ENCODE results near the gene ADCY3.

ADCY3 gene

DNA sequence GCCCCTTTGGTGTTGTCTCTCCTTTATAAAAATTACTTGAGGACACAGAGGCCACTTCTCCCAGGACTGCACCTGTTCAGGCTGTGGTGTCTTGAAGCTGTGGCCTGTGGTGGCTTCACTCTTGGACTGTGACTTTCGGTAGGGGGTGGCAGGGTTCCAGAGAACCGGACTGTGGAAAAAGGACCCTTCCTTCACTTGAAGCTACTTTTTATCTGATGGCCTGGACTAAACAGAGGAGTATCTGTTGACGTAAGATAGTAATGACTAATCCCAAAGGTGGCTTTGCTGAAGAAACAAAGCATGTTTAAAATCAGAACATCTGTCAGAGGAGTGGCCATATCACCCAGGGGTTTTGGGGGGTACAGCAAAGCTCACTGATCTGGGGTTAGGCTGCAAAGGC lies 66.0 kb downstream of the ADCY3 start:
- peaks cover 2% of the 10 kb centered on the region for H3K36me3 ChIP-seq (ENCODE audit: control insufficient read depth, insufficient read depth, low read length)
- H3K9me3 ChIP-seq (ENCODE audit: control insufficient read depth, insufficient read depth, low read length) = no peaks in the 10 kb centered on the region
- no peak overlapping the region for H3K9ac ChIP-seq (ENCODE audit: low read depth, low read length)
- no peak overlapping the region for H3K4me3 ChIP-seq (ENCODE audit: low read depth, low read length)
- no peaks in the 10 kb centered on the region for H3K27me3 ChIP-seq (ENCODE audit: control insufficient read depth, insufficient read depth, low read length)
- H3K4me1 ChIP-seq (ENCODE audit: control insufficient read depth, insufficient read depth, low read length) = no peaks in the 10 kb centered on the region

DNA sequence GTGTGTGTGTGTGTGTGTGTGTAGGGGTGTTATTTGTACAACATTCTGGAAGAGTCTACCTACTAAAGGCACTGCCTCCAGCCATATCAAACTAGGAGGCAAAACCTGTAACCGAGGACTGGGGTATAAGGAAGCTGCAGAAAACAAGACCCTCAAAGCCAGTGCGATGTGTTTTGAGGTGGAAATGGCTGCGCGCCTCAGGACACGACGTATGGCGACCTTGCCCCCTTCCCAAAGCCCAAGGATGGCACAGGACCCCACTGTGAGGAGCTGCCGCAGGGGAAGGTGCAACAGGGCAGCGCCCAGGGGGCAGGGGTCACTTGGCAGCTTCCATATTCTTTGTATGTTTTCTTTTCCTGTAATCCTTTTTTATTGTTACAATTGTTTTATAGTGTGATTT lies 67.0 kb downstream of the ADCY3 start:
- no peaks in the 10 kb centered on the region for H3K4me1 ChIP-seq (ENCODE audit: control insufficient read depth, insufficient read depth, low read length)
- H3K36me3 ChIP-seq (ENCODE audit: control insufficient read depth, insufficient read depth, low read length) = peaks cover 6% of the 10 kb centered on the region
- H3K27me3 ChIP-seq (ENCODE audit: control insufficient read depth, insufficient read depth, low read length) = no peaks in the 10 kb centered on the region

GRCh38 chr2:24852431-24853020 lies 67.5 kb downstream of the ADCY3 start:
- Histone ChIP-seq H3K27me3 (ENCODE audit: control insufficient read depth, insufficient read depth, low read length) (no peaks in the 10 kb centered on the region), H3K9me3 (ENCODE audit: control insufficient read depth, insufficient read depth, low read length) (no peaks in the 10 kb centered on the region), H3K9ac (ENCODE audit: low read depth, low read length) (no peak overlapping the region), H3K36me3 (ENCODE audit: control insufficient read depth, insufficient read depth, low read length) (peaks cover 6% of the 10 kb centered on the region), H3K4me3 (ENCODE audit: low read depth, low read length) (no peak overlapping the region), H3K4me1 (ENCODE audit: control insufficient read depth, insufficient read depth, low read length) (no peaks in the 10 kb centered on the region)

More for the DNA sequence above, 67.0 kb downstream of the ADCY3 start:
- no peak overlapping the region for H3K4me3 ChIP-seq (ENCODE audit: low read depth, low read length)
- no peaks in the 10 kb centered on the region for H3K9me3 ChIP-seq (ENCODE audit: control insufficient read depth, insufficient read depth, low read length)
- no peak overlapping the region for H3K9ac ChIP-seq (ENCODE audit: low read depth, low read length)

DNA sequence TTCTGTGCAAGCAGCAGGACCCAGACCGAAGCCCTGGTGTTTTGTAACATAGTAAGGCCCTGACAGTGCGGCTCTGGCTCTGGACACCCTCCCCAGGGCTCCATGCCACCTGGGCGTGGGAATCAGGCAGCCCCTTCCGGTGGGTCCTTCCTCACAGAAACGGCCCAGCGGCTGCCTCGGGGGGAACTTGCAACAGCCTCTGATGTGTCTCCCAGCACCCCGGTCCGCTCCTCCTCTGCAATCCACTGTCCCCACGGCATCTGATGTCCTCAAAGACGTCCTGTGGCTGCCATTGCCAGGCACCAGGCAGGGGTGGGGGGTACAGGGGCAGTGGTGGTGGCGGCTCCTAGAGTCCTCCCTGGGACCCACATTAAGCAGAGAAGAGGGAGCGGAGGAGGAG lies 68.0 kb downstream of the ADCY3 start:
- no peaks in the 10 kb centered on the region for H3K4me1 ChIP-seq (ENCODE audit: control insufficient read depth, insufficient read depth, low read length)
- H3K36me3 ChIP-seq (ENCODE audit: control insufficient read depth, insufficient read depth, low read length) = peaks cover 6% of the 10 kb centered on the region

GRCh38 chr2:24850944-24851343 lies 69.1 kb downstream of the ADCY3 start:
- H3K9me3 ChIP-seq (ENCODE audit: control insufficient read depth, insufficient read depth, low read length) = no peaks in the 10 kb centered on the region
- peaks cover 6% of the 10 kb centered on the region for H3K36me3 ChIP-seq (ENCODE audit: control insufficient read depth, insufficient read depth, low read length)
- no peak overlapping the region for H3K9ac ChIP-seq (ENCODE audit: low read depth, low read length)
- H3K4me1 ChIP-seq (ENCODE audit: control insufficient read depth, insufficient read depth, low read length) = no peaks in the 10 kb centered on the region
- H3K27me3 ChIP-seq (ENCODE audit: control insufficient read depth, insufficient read depth, low read length) = no peaks in the 10 kb centered on the region
- H3K4me3 ChIP-seq (ENCODE audit: low read depth, low read length) = no peak overlapping the region

More for the DNA sequence above, 68.0 kb downstream of the ADCY3 start:
- Histone ChIP-seq H3K27me3 (ENCODE audit: control insufficient read depth, insufficient read depth, low read length) (no peaks in the 10 kb centered on the region), H3K9ac (ENCODE audit: low read depth, low read length) (no peak overlapping the region), H3K9me3 (ENCODE audit: control insufficient read depth, insufficient read depth, low read length) (no peaks in the 10 kb centered on the region), H3K4me3 (ENCODE audit: low read depth, low read length) (no peak overlapping the region)

- H3K27me3 ChIP-seq (ENCODE audit: control insufficient read depth, insufficient read depth, low read length) = no peaks in the 10 kb centered on the region
- no peaks in the 10 kb centered on the region for H3K4me1 ChIP-seq (ENCODE audit: control insufficient read depth, insufficient read depth, low read length)
- H3K4me3 ChIP-seq (ENCODE audit: low read depth, low read length) = no peak overlapping the region
- peaks cover 7% of the 10 kb centered on the region for H3K36me3 ChIP-seq (ENCODE audit: control insufficient read depth, insufficient read depth, low read length)
- no peaks in the 10 kb centered on the region for H3K9me3 ChIP-seq (ENCODE audit: control insufficient read depth, insufficient read depth, low read length)
- no peak overlapping the region for H3K9ac ChIP-seq (ENCODE audit: low read depth, low read length)
Measured at GRCh38 chr2:24845691-24846090, 74.3 kb downstream of the ADCY3 start.

- H3K9me3 ChIP-seq (ENCODE audit: control insufficient read depth, insufficient read depth, low read length) = no peaks in the 10 kb centered on the region
- peaks cover 11% of the 10 kb centered on the region for H3K36me3 ChIP-seq (ENCODE audit: control insufficient read depth, insufficient read depth, low read length)
- no peaks in the 10 kb centered on the region for H3K27me3 ChIP-seq (ENCODE audit: control insufficient read depth, insufficient read depth, low read length)
- no peak overlapping the region for H3K9ac ChIP-seq (ENCODE audit: low read depth, low read length)
- no peak overlapping the region for H3K4me3 ChIP-seq (ENCODE audit: low read depth, low read length)
- H3K4me1 ChIP-seq (ENCODE audit: control insufficient read depth, insufficient read depth, low read length) = no peaks in the 10 kb centered on the region
Measured at GRCh38 chr2:24844023-24844685, 75.9 kb downstream of the ADCY3 start.

DNA sequence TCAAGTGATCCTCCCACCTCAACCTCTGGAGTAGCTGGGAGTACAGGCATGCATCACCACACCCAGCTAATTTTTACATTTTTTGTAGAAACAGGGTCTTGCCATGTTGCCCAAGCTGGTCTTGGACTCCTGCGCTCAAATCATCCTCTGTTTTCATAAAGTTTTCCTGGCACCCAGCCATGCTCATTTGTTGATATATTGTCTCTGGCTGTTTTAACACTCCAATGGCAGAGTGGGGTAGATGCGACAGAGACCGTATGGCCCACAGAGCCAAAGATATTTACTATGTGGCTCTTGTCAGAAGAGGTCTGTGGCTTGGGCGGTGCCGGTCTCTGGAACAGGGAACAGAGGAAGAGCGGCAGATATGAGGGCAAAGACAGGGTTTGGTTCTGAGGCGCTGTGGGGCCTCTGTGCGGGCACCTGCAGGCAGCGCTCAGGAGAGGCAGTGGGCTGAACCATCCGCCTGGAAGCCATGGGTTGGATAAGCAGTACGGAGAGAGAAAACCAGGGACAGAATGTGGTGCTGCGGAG lies 76.6 kb downstream of the ADCY3 start:
- H3K9me3 ChIP-seq (ENCODE audit: control insufficient read depth, insufficient read depth, low read length) = no peaks in the 10 kb centered on the region
- H3K4me3 ChIP-seq (ENCODE audit: low read depth, low read length) = no peak overlapping the region
- no peaks in the 10 kb centered on the region for H3K4me1 ChIP-seq (ENCODE audit: control insufficient read depth, insufficient read depth, low read length)
- no peaks in the 10 kb centered on the region for H3K27me3 ChIP-seq (ENCODE audit: control insufficient read depth, insufficient read depth, low read length)
- no peak overlapping the region for H3K9ac ChIP-seq (ENCODE audit: low read depth, low read length)
- peaks cover 7% of the 10 kb centered on the region for H3K36me3 ChIP-seq (ENCODE audit: control insufficient read depth, insufficient read depth, low read length)

DNA sequence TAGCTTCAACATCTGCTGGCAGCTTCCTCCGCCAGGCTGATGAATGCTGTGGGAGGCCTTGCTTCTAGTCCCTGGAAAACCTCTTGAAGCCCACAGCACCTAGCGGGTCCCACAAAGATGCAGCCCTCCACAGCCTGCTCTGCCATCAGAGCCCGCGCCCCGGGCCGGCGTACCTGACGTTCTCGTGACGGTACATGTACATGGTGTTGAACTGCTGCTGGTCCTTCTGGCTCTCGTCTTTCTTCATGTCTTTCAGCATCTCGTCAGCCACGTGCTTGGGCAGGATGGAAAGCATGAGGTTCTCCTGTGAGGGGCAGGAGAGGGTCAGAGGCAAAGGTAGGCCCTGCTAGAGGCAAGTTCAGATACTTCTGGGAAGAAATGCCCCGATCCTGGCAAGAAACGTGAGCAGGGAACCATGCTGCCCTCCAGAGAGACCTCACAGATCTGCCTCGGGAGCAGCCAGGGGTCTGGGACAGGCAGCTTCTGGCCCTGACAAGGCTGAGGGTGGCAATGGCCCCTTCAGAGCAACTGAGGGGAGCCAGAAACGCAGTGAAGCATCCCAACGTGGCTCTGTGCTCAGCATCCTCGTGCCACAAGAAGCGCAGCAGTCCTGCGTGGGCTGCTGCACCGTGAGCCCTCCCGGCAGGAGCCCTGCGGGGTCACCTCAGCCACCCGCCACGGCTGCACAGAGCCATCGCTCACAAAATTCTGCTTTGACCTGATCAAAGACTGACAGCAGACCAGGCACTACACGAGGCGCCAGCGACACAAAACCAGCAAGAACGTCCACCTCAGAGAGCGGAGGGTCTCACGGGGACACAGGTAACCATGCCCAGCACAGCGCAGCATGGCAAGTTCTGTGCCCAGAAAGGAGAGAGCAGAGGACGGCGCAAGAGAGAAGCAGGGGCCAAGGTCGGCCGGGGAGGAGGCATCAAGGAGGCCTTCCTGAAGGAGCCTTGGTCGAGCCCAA lies 77.7 kb downstream of the ADCY3 start:
- peaks cover 7% of the 10 kb centered on the region for H3K36me3 ChIP-seq (ENCODE audit: control insufficient read depth, insufficient read depth, low read length)
- no peaks in the 10 kb centered on the region for H3K4me1 ChIP-seq (ENCODE audit: control insufficient read depth, insufficient read depth, low read length)
- H3K9ac ChIP-seq (ENCODE audit: low read depth, low read length) = no peak overlapping the region
- no peak overlapping the region for H3K4me3 ChIP-seq (ENCODE audit: low read depth, low read length)
- no peaks in the 10 kb centered on the region for H3K9me3 ChIP-seq (ENCODE audit: control insufficient read depth, insufficient read depth, low read length)
- no peaks in the 10 kb centered on the region for H3K27me3 ChIP-seq (ENCODE audit: control insufficient read depth, insufficient read depth, low read length)

- no peaks in the 10 kb centered on the region for H3K27me3 ChIP-seq (ENCODE audit: control insufficient read depth, insufficient read depth, low read length)
- H3K4me3 ChIP-seq (ENCODE audit: low read depth, low read length) = no peak overlapping the region
- H3K9ac ChIP-seq (ENCODE audit: low read depth, low read length) = no peak overlapping the region
- H3K36me3 ChIP-seq (ENCODE audit: control insufficient read depth, insufficient read depth, low read length) = peaks cover 11% of the 10 kb centered on the region
- no peaks in the 10 kb centered on the region for H3K4me1 ChIP-seq (ENCODE audit: control insufficient read depth, insufficient read depth, low read length)
- no peaks in the 10 kb centered on the region for H3K9me3 ChIP-seq (ENCODE audit: control insufficient read depth, insufficient read depth, low read length)
Measured at GRCh38 chr2:24840962-24841945, 78.8 kb downstream of the ADCY3 start.
